ENCODE data around the gene TVP23C.

GRCh38 chr17:15468126-15468525, 95.2 kb downstream of the TVP23C start:
- TF ChIP-seq CTCF (IDR thresholded peaks at IDR 0.05) (no peak), POLR2A (IDR thresholded peaks at IDR 0.05) (no peak)
